HG02981 (cell line): ENCODE results near the gene VPS9D1.
A peak's percentile ranks its signal among the peaks of the same experiment; 100 is the strongest.
"Not testable (repeated sequence)": the region's sequence is repeated elsewhere in the genome, so short reads cannot be mapped to it uniquely, and the experiment has no call there.

Experiments used
- ATAC-seq: cut with Tn5 transposase; IDR thresholded peaks from one replicate; pipeline ENCODE4 v1.9.1; 2021; ENCODE audit warnings: mild to moderate bottlenecking, moderate library complexity; ENCODE audit not compliant: unreplicated experiment

VPS9D1 gene

GRCh38 chr16:89695086-89695874 lies 25.4 kb downstream of the VPS9D1 start:
- no peak for ATAC-seq

- not testable (repeated sequence) for ATAC-seq
Observed at GRCh38 chr16:89694784-89695085, 26.0 kb downstream of the VPS9D1 start.

- ATAC-seq, result no peak
Observed at GRCh38 chr16:89693931-89694783, 26.5 kb downstream of the VPS9D1 start.

- ATAC-seq, result no peak
Observed at GRCh38 chr16:89693289-89693731, 27.4 kb downstream of the VPS9D1 start.

- ATAC-seq, result no peak
Observed at GRCh38 chr16:89691986-89692569, 28.6 kb downstream of the VPS9D1 start.

- ATAC-seq, result no peak
Observed at GRCh38 chr16:89691231-89691985, 29.3 kb downstream of the VPS9D1 start.

- ATAC-seq, result no peak
Observed at GRCh38 chr16:89690392-89690901, 30.3 kb downstream of the VPS9D1 start.

GRCh38 chr16:89689621-89690020 lies 31.1 kb downstream of the VPS9D1 start:
- ATAC-seq, result not testable (repeated sequence)

GRCh38 chr16:89689142-89689541 lies 31.6 kb downstream of the VPS9D1 start:
- no peak for ATAC-seq

- no peak for ATAC-seq
Observed at GRCh38 chr16:89688395-89688794, 32.3 kb downstream of the VPS9D1 start.

- ATAC-seq, result peak; percentile 52
Observed at GRCh38 chr16:89687092-89687940, 33.4 kb downstream of the VPS9D1 start.

- peak; percentile 69 for ATAC-seq
Observed at GRCh38 chr16:89686520-89687091, 34.1 kb downstream of the VPS9D1 start, which contains the start of gene CDK10. CDK10 (plus strand) TSS chr16:89686689; CDS start chr16:89686711, 22 bp downstream.

GRCh38 chr16:89685916-89686315 lies 34.8 kb downstream of the VPS9D1 start:
- ATAC-seq, result no peak

GRCh38 chr16:89678258-89678657 lies 42.4 kb downstream of the VPS9D1 start:
- no peak for ATAC-seq

GRCh38 chr16:89672177-89672941 lies 48.3 kb downstream of the VPS9D1 start:
- no peak for ATAC-seq

GRCh38 chr16:89671565-89671964 lies 49.1 kb downstream of the VPS9D1 start:
- ATAC-seq, result not testable (repeated sequence)

GRCh38 chr16:89670496-89671431 lies 49.9 kb downstream of the VPS9D1 start:
- ATAC-seq, result no peak
